Measurements from ENCODE around the gene SLIRP.

- TF ChIP-seq CTCF (conservative IDR thresholded peaks at IDR 0.05 in 1 of 2, IDR thresholded peaks at IDR 0.05 in 1 of 2; ENCODE audit: low read depth in 1 of 2, low read length in 2 of 2) (no peak), EZH2 (IDR thresholded peaks at IDR 0.05; ENCODE audit: low read length, missing control alignments) (no peak)
Observed at GRCh38 chr14:77763978-77764377, 56.1 kb downstream of the SLIRP start.
